K562 (cell line): Measurements from ENCODE around the gene MMP27. TPM values are rescaled to one million over a fixed set of nuclear protein-coding genes. Genes with fewer than 3 reads are reported as not detected.

Experiments used
- ASH1L ChIP-seq: fragments of 450-650 bp; IDR thresholded peaks from 2 replicates; pipeline ENCODE4 v1.6.1; 2018; ENCODE audit warnings: borderline replicate concordance, mild to moderate bottlenecking, low read depth; ENCODE audit not compliant: partially characterized antibody
- ATF7 ChIP-seq: fragments of 450-650 bp; IDR thresholded peaks from 2 replicates; pipeline ENCODE4 v1.7.1; 2014; ENCODE audit warnings: mild to moderate bottlenecking, moderate library complexity
- CREB1 ChIP-seq, 2 experiments: sonication (generic) in 1 of 2; formaldehyde crosslinking in 1 of 2; IDR thresholded peaks; 2 replicates each; pipeline versions ENCODE4 v1.6.1 to v1.8.0; 2012 to 2022; ENCODE audit warnings: inconsistent platforms in 1 of 2, mild to moderate bottlenecking in 1 of 2, missing genetic modification reagents in 1 of 2, moderate library complexity in 1 of 2
- CSDE1 ChIP-seq, 2 experiments: fragments of 450-650 bp; IDR thresholded peaks; 2 replicates each; pipeline ENCODE4 v1.6.1; 2016; ENCODE audit warnings: mild to moderate bottlenecking in 1 of 2
- ETV5 ChIP-seq: sonication (generic); formaldehyde crosslinking; IDR thresholded peaks from 2 replicates; pipeline ENCODE4 v1.4.0; 2020; ENCODE audit warnings: low read depth, mild to moderate bottlenecking, missing genetic modification reagents
- ETV6 ChIP-seq, 3 experiments: fragments of 150-350 bp in 1 of 3; sonication (generic) in 1 of 3; formaldehyde crosslinking in 1 of 3; IDR thresholded peaks; 2 replicates each; pipeline versions ENCODE4 v1.6.1 to v1.8.0; 2014 to 2022; ENCODE audit warnings: borderline replicate concordance in 2 of 3, low read depth in 2 of 3, antibody characterized with exemption in 1 of 3, low read length in 1 of 3, mild to moderate bottlenecking in 1 of 3, missing genetic modification reagents in 1 of 3
- FOXJ3 ChIP-seq: sonication (generic); formaldehyde crosslinking; IDR thresholded peaks from 2 replicates; pipeline ENCODE4 v1.4.0; 2020; ENCODE audit warnings: mild to moderate bottlenecking, missing genetic modification reagents
- HDAC3 ChIP-seq: fragments of 450-650 bp; IDR thresholded peaks from 2 replicates; pipeline ENCODE4 v1.6.1; 2018; ENCODE audit warnings: borderline replicate concordance, mild to moderate bottlenecking, moderate library complexity; ENCODE audit not compliant: partially characterized antibody
- KDM4B ChIP-seq, 2 experiments: fragments of 450-650 bp in 1 of 2; sonication (generic) in 1 of 2; IDR thresholded peaks; 2 replicates each; pipeline ENCODE4 v1.6.1; 2016 to 2017; ENCODE audit warnings: borderline replicate concordance in 2 of 2, antibody characterized with exemption in 1 of 2, low read depth in 1 of 2, mild to moderate bottlenecking in 1 of 2
- LEF1 ChIP-seq: fragments of 450-650 bp; IDR thresholded peaks from 2 replicates; pipeline ENCODE4 v1.6.1; 2016; ENCODE audit warnings: mild to moderate bottlenecking
- MAFF ChIP-seq: IDR thresholded peaks from 2 replicates; pipeline ENCODE4 v1.6.1; 2012; ENCODE audit warnings: low read length, improper control_type of control experiment
- RBFOX2 ChIP-seq: fragments of 200-400 bp; formaldehyde crosslinking; IDR thresholded peaks from 2 replicates; pipeline ENCODE4 v1.6.1; 2017; ENCODE audit warnings: low read depth, mild to moderate bottlenecking, low read length, moderate library complexity
- RUNX1 ChIP-seq: sonication (generic); IDR thresholded peaks from 2 replicates; pipeline ENCODE4 v1.6.1; 2016; ENCODE audit warnings: antibody characterized with exemption, low read depth
- SPI1 ChIP-seq: IDR thresholded peaks from 2 replicates; pipeline ENCODE4 v1.6.1; 2011; ENCODE audit warnings: low read depth, low read length, control low read depth, borderline replicate concordance
- STAG1 ChIP-seq: sonication (generic); formaldehyde crosslinking; IDR thresholded peaks from 2 replicates; pipeline ENCODE4 v1.5.0; 2020; ENCODE audit warnings: missing genetic modification reagents, borderline replicate concordance
- ZNF778 ChIP-seq: fragments of 450-650 bp; formaldehyde crosslinking; IDR thresholded peaks from 2 replicates; pipeline ENCODE4 v1.4.0; 2020; ENCODE audit warnings: mild to moderate bottlenecking, moderate library complexity
- polyA plus RNA-seq, 8 experiments: library from polyadenylated mRNA; depleted of rRNA in 4 of 8; stranded (reverse) in 5 of 8; unstranded in 3 of 8; fragments of >200 nt; fragmentation: Nextera tagmentation in 2 of 8; fragmentation: Illumina TruSeq in 1 of 8; extraction: Ambion mirVana in 2 of 8; extraction: Trizol in 1 of 8; gene quantifications; 2 replicates each; pipeline versions ENCODE4 v1.2.1 to v1.2.3, GENCODE V29; 2011 to 2014; ENCODE audit warnings: inconsistent platforms in 1 of 8, missing spikeins in 1 of 8
- total RNA-seq, 7 experiments: library from RNA; depleted of rRNA in 6 of 7; stranded (reverse); fragments of >200 nt in 6 of 7; fragmentation: Illumina TruSeq in 2 of 7; extraction: Trizol in 2 of 7; gene quantifications; 2 replicates each; pipeline versions ENCODE4 v1.2.1 to v1.2.3, GENCODE V29; 2011 to 2021; ENCODE audit warnings: low replicate concordance in 1 of 7
- TF ChIP-seq, protein P1 (sequence below), 2 experiments: fragments of 450-650 bp; conservative IDR thresholded peaks; 2 replicates each; pipeline ENCODE4 v1.6.1; 2017; ENCODE audit warnings: mild to moderate bottlenecking in 2 of 2, moderate library complexity in 2 of 2
- TF ChIP-seq, protein P2 (sequence below), 3 experiments: fragments of 200-800 bp in 1 of 3; fragments of 250-450 bp in 1 of 3; fragments of 450-650 bp in 1 of 3; sonication (Bioruptor Pico) in 1 of 3; sonication (Bioruptor generic) in 1 of 3; formaldehyde crosslinking in 1 of 3; IDR thresholded peaks; 2 replicates each; pipeline versions ENCODE4 v1.6.1 to v1.8.0; 2016 to 2022; ENCODE audit warnings: mild to moderate bottlenecking in 2 of 3, missing genetic modification characterization in 2 of 3, missing compliant biosample characterization in 1 of 3, moderate library complexity in 1 of 3
- TF ChIP-seq, protein P3 (sequence below): sonication (generic); formaldehyde crosslinking; IDR thresholded peaks from 2 replicates; pipeline ENCODE4 v1.8.0; 2022; ENCODE audit warnings: mild to moderate bottlenecking, missing genetic modification reagents
- TF ChIP-seq, protein P4 (sequence below), 2 experiments: fragments of 450-650 bp in 1 of 2; sonication (generic) in 1 of 2; formaldehyde crosslinking; conservative IDR thresholded peaks; 2 replicates each; pipeline versions ENCODE4 v1.4.0 to v1.8.1; 2020 to 2022; ENCODE audit warnings: mild to moderate bottlenecking in 1 of 2, missing genetic modification reagents in 1 of 2

MMP27 gene
- total and polyA plus RNA-seq, 9 of the 15 experiments (the other 6 are each of a cell fraction or from before 2014, with no cell fraction given) = not detected

DNA sequence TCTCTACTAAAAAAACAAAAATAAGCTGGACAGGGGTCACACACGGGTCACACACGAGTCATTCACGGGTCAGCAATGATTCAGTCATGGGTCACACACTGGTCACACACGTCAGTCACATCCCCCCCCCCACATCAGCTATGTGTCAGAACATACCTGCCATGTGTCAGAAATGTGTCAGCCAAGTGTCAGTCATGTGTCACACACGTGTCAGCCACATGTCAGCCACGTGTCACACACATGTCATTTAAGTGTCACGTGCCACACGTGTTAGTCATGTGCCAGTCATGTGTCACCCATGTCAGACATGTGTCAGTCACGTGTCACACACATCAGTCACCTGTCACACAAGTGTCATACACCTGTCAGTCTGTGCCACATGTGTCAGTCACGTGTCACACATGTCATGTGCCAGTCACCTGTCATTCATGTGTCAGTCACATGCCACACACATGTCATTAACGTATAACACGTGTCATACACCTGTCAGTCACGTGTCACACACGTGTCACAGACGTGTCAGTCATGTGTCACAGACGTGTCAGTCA, 51.8 kb downstream of the MMP27 start (continued):
- no peak for TF ChIP-seq SPI1
- TF ChIP-seq, protein P1, sequence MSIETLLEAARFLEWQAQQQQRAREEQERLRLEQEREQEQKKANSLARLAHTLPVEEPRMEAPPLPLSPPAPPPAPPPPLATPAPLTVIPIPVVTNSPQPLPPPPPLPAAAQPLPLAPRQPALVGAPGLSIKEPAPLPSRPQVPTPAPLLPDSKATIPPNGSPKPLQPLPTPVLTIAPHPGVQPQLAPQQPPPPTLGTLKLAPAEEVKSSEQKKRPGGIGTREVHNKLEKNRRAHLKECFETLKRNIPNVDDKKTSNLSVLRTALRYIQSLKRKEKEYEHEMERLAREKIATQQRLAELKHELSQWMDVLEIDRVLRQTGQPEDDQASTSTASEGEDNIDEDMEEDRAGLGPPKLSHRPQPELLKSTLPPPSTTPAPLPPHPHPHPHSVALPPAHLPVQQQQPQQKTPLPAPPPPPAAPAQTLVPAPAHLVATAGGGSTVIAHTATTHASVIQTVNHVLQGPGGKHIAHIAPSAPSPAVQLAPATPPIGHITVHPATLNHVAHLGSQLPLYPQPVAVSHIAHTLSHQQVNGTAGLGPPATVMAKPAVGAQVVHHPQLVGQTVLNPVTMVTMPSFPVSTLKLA (conservative IDR thresholded peaks at IDR 0.05) = peak; percentile 80 to 82
- no peak for TF ChIP-seq ETV6 (IDR thresholded peaks at IDR 0.05; ENCODE audit: borderline replicate concordance in 1 of 2, low read depth in 2 of 2, low read length in 1 of 2)
- TF ChIP-seq ETV6 (CRISPR knock-in tag; IDR thresholded peaks at IDR 0.05; ENCODE audit: borderline replicate concordance) = peak; percentile 100
- TF ChIP-seq, protein P2, sequence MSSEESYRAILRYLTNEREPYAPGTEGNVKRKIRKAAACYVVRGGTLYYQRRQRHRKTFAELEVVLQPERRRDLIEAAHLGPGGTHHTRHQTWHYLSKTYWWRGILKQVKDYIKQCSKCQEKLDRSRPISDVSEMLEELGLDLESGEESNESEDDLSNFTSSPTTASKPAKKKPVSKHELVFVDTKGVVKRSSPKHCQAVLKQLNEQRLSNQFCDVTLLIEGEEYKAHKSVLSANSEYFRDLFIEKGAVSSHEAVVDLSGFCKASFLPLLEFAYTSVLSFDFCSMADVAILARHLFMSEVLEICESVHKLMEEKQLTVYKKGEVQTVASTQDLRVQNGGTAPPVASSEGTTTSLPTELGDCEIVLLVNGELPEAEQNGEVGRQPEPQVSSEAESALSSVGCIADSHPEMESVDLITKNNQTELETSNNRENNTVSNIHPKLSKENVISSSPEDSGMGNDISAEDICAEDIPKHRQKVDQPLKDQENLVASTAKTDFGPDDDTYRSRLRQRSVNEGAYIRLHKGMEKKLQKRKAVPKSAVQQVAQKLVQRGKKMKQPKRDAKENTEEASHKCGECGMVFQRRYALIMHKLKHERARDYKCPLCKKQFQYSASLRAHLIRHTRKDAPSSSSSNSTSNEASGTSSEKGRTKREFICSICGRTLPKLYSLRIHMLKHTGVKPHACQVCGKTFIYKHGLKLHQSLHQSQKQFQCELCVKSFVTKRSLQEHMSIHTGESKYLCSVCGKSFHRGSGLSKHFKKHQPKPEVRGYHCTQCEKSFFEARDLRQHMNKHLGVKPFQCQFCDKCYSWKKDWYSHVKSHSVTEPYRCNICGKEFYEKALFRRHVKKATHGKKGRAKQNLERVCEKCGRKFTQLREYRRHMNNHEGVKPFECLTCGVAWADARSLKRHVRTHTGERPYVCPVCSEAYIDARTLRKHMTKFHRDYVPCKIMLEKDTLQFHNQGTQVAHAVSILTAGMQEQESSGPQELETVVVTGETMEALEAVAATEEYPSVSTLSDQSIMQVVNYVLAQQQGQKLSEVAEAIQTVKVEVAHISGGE (CRISPR knock-in tag; IDR thresholded peaks at IDR 0.05) = no peak
- TF ChIP-seq STAG1 (CRISPR knock-in tag) = peak; percentile 74
- TF ChIP-seq ZNF778 = no peak
- TF ChIP-seq CREB1 (IDR thresholded peaks at IDR 0.05) = no peak
- TF ChIP-seq CREB1 (CRISPR knock-in tag; IDR thresholded peaks at IDR 0.05) = peak; percentile 61
- no peak for TF ChIP-seq HDAC3
- no peak for TF ChIP-seq MAFF
- TF ChIP-seq, protein P3, sequence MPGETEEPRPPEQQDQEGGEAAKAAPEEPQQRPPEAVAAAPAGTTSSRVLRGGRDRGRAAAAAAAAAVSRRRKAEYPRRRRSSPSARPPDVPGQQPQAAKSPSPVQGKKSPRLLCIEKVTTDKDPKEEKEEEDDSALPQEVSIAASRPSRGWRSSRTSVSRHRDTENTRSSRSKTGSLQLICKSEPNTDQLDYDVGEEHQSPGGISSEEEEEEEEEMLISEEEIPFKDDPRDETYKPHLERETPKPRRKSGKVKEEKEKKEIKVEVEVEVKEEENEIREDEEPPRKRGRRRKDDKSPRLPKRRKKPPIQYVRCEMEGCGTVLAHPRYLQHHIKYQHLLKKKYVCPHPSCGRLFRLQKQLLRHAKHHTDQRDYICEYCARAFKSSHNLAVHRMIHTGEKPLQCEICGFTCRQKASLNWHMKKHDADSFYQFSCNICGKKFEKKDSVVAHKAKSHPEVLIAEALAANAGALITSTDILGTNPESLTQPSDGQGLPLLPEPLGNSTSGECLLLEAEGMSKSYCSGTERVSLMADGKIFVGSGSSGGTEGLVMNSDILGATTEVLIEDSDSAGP (CRISPR knock-in tag) = 0 out of 2 replicates have a peak, but pooled peaks have one; percentile 58
- TF ChIP-seq CSDE1 (IDR thresholded peaks at IDR 0.05) = no peak
- no peak for TF ChIP-seq ETV5 (CRISPR knock-in tag)
- no peak for TF ChIP-seq RBFOX2
- no peak for TF ChIP-seq ASH1L
- TF ChIP-seq LEF1 = peak; percentile 69; the same call in 1 of the 2 replicates
- no peak for TF ChIP-seq RUNX1
- TF ChIP-seq, protein P4, sequence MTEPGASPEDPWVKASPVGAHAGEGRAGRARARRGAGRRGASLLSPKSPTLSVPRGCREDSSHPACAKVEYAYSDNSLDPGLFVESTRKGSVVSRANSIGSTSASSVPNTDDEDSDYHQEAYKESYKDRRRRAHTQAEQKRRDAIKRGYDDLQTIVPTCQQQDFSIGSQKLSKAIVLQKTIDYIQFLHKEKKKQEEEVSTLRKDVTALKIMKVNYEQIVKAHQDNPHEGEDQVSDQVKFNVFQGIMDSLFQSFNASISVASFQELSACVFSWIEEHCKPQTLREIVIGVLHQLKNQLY (CRISPR knock-in tag; conservative IDR thresholded peaks at IDR 0.05) = peak; percentile 70 to 96; a peak in 2 of 4 replicates
- TF ChIP-seq KDM4B (IDR thresholded peaks at IDR 0.05; ENCODE audit: borderline replicate concordance in 2 of 2, low read depth in 1 of 2) = no peak
- TF ChIP-seq ATF7 = no peak
- TF ChIP-seq FOXJ3 = no peak
